ENCODE results near the gene FRAS1.

DNA sequence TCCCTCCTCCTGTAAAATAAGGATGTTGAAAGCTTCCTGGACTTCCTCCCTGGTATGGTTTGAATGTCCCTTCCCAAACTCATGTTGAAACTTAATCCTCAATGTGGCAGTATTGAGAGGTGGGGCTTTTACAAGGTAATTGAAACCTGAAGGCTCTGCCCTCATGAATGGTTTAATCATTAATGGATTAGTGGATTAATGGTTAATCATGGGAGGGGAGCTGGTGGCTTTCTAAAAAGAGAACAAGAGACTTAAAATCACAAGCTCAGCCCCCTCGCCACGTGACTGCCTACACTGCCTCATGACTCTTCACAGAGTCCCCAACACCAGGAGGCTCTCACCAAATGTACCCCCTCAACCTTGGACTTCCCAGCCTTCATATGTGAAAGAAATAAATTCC lies 369.8 kb downstream of the FRAS1 start:
- TF ChIP-seq EP300 (IDR thresholded peaks at IDR 0.05; ENCODE audit: low read length) (no peak), SP1 (CRISPR knock-in tag; IDR thresholded peaks at IDR 0.05) (no peak), TAF1 (IDR thresholded peaks at IDR 0.05; ENCODE audit: control insufficient read depth, extremely low read depth, insufficient read depth, low read length, severe bottlenecking) (no peak), ZNF263 (CRISPR knock-in tag; IDR thresholded peaks at IDR 0.05; ENCODE audit: borderline replicate concordance) (no peak)
- TF ChIP-seq, protein P1, sequence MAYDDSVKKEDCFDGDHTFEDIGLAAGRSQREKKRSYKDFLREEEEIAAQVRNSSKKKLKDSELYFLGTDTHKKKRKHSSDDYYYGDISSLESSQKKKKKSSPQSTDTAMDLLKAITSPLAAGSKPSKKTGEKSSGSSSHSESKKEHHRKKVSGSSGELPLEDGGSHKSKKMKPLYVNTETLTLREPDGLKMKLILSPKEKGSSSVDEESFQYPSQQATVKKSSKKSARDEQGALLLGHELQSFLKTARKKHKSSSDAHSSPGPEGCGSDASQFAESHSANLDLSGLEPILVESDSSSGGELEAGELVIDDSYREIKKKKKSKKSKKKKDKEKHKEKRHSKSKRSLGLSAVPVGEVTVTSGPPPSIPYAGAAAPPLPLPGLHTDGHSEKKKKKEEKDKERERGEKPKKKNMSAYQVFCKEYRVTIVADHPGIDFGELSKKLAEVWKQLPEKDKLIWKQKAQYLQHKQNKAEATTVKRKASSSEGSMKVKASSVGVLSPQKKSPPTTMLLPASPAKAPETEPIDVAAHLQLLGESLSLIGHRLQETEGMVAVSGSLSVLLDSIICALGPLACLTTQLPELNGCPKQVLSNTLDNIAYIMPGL (CRISPR knock-in tag; IDR thresholded peaks at IDR 0.05): no peak
- TF ChIP-seq, protein P2, sequence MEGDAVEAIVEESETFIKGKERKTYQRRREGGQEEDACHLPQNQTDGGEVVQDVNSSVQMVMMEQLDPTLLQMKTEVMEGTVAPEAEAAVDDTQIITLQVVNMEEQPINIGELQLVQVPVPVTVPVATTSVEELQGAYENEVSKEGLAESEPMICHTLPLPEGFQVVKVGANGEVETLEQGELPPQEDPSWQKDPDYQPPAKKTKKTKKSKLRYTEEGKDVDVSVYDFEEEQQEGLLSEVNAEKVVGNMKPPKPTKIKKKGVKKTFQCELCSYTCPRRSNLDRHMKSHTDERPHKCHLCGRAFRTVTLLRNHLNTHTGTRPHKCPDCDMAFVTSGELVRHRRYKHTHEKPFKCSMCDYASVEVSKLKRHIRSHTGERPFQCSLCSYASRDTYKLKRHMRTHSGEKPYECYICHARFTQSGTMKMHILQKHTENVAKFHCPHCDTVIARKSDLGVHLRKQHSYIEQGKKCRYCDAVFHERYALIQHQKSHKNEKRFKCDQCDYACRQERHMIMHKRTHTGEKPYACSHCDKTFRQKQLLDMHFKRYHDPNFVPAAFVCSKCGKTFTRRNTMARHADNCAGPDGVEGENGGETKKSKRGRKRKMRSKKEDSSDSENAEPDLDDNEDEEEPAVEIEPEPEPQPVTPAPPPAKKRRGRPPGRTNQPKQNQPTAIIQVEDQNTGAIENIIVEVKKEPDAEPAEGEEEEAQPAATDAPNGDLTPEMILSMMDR (IDR thresholded peaks at IDR 0.05 in 2 of 3, conservative IDR thresholded peaks at IDR 0.05 in 1 of 3; ENCODE audit: insufficient read depth in 2 of 3, low read depth in 1 of 3, low read length in 3 of 3): no peak
